ENCODE data around the gene IMMP2L. TPM values are rescaled to one million over a fixed set of nuclear protein-coding genes. Genes with fewer than 3 reads are reported as not detected.

The IMMP2L gene
- polyA plus RNA-seq, 1 donor (not counting 4 experiments of a cell fraction or from before 2014, with no cell fraction given): 14.1 TPM

DNA sequence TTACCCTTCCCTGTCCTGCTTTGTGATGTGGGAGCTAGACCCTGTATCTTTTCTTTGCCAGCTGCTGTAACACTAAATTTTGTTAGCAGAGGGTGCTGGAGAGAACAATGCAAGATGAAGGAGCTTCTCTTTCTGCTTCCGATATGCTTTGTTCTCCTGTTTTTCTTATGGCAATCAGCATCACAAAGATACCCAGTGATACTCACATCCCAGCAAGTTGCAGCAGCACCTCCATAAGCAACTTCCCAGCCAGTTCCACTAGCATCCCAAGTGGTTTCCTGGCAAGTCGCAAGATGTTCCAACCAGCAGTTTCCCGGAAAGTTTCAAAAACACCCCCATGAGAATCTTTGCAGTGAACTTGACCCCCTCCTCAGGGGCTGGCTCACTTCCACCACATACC, 148.6 kb downstream of the IMMP2L start:
- Histone ChIP-seq H2AFZ (ENCODE audit: control insufficient read depth, low read length) (no peak overlapping the region), H3K9ac (ENCODE audit: control insufficient read depth, extremely low read depth, insufficient read depth, low read length) (no peak overlapping the region), H4K20me1 (ENCODE audit: control insufficient read depth, extremely low read depth, insufficient read depth, low read length) (no peaks in the 10 kb centered on the region), H3K27me3 (ENCODE audit: control insufficient read depth, extremely low read depth, insufficient read depth, low read length) (no peaks in the 10 kb centered on the region), H3K36me3 (ENCODE audit: control insufficient read depth in 2 of 2, extremely low read depth in 1 of 2, insufficient read depth in 2 of 2, low read length in 2 of 2) (no peaks in the 10 kb centered on the region), H3K79me2 (ENCODE audit: control insufficient read depth, insufficient read depth, low read length) (no peaks in the 10 kb centered on the region), H3K4me3 (ENCODE audit: control insufficient read depth in 2 of 3, extremely low read depth in 1 of 3, insufficient read depth in 2 of 3, low read depth in 1 of 3, low read length in 3 of 3) (no peak overlapping the region), H3K9me1 (ENCODE audit: control insufficient read depth, extremely low read depth, insufficient read depth, low read length) (no peaks in the 10 kb centered on the region), H3K9me3 (ENCODE audit: control insufficient read depth, low read depth, low read length) (no peaks in the 10 kb centered on the region), H3K4me1 (ENCODE audit: control insufficient read depth, extremely low read depth, insufficient read depth, low read length) (no peaks in the 10 kb centered on the region), H3K4me2 (ENCODE audit: control insufficient read depth, extremely low read depth, insufficient read depth, low read depth, low read length) (no peak overlapping the region), H3K27ac (ENCODE audit: control insufficient read depth, insufficient read depth, low read length) (no peak overlapping the region)
- dilution Hi-C loops (cut with MboI; ENCODE audit: extremely low pct_ligation_motif_present, low sequenced_read_pairs): no loop called here
- TF ChIP-seq, protein P1, sequence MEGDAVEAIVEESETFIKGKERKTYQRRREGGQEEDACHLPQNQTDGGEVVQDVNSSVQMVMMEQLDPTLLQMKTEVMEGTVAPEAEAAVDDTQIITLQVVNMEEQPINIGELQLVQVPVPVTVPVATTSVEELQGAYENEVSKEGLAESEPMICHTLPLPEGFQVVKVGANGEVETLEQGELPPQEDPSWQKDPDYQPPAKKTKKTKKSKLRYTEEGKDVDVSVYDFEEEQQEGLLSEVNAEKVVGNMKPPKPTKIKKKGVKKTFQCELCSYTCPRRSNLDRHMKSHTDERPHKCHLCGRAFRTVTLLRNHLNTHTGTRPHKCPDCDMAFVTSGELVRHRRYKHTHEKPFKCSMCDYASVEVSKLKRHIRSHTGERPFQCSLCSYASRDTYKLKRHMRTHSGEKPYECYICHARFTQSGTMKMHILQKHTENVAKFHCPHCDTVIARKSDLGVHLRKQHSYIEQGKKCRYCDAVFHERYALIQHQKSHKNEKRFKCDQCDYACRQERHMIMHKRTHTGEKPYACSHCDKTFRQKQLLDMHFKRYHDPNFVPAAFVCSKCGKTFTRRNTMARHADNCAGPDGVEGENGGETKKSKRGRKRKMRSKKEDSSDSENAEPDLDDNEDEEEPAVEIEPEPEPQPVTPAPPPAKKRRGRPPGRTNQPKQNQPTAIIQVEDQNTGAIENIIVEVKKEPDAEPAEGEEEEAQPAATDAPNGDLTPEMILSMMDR (optimal IDR thresholded peaks at IDR 0.05 in 1 of 3, IDR thresholded peaks at IDR 0.05 in 1 of 3, conservative IDR thresholded peaks at IDR 0.05 in 1 of 3; ENCODE audit: extremely low read depth in 1 of 3, insufficient read depth in 2 of 3, low read length in 3 of 3): no peak
- TF ChIP-seq EZH2 (IDR thresholded peaks at IDR 0.05; ENCODE audit: low read length): no peak
- DNase-seq (ENCODE audit: low read depth, low spot score) (no peak), FAIRE-seq (no peak)

DNA sequence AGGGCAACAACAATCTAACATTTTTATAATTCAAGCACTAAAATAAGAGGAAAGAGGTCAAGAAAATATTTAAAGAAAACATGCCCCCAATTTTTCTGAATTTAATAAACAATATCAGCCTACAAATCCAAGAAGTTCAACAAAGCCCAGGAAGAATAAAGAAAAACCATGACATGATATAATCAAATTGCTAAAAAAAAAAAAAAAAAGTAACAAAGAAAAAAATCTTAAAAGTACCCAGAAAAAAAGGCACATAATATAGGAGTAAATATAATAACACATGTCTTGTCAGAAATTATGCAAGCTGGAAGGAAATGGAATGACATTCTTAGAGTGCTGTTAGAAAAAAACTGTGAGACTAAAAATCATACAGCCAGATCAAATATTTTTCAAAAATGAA, 151.4 kb downstream of the IMMP2L start:
- Histone ChIP-seq H2AFZ (ENCODE audit: control insufficient read depth, low read length) (no peak overlapping the region), H4K20me1 (ENCODE audit: control insufficient read depth, extremely low read depth, insufficient read depth, low read length) (no peaks in the 10 kb centered on the region), H3K9ac (ENCODE audit: control insufficient read depth, extremely low read depth, insufficient read depth, low read length) (no peak overlapping the region), H3K4me1 (ENCODE audit: control insufficient read depth, extremely low read depth, insufficient read depth, low read length) (no peaks in the 10 kb centered on the region), H3K27ac (ENCODE audit: control insufficient read depth, insufficient read depth, low read length) (no peak overlapping the region), H3K4me2 (ENCODE audit: control insufficient read depth, extremely low read depth, insufficient read depth, low read depth, low read length) (no peak overlapping the region), H3K9me1 (ENCODE audit: control insufficient read depth, extremely low read depth, insufficient read depth, low read length) (no peaks in the 10 kb centered on the region), H3K79me2 (ENCODE audit: control insufficient read depth, insufficient read depth, low read length) (no peaks in the 10 kb centered on the region), H3K36me3 (ENCODE audit: control insufficient read depth in 2 of 2, extremely low read depth in 1 of 2, insufficient read depth in 2 of 2, low read length in 2 of 2) (no peaks in the 10 kb centered on the region), H3K27me3 (ENCODE audit: control insufficient read depth, extremely low read depth, insufficient read depth, low read length) (no peaks in the 10 kb centered on the region), H3K9me3 (ENCODE audit: control insufficient read depth, low read depth, low read length) (no peaks in the 10 kb centered on the region), H3K4me3 (ENCODE audit: control insufficient read depth in 2 of 3, extremely low read depth in 1 of 3, insufficient read depth in 2 of 3, low read depth in 1 of 3, low read length in 3 of 3) (no peak overlapping the region)
- FAIRE-seq: no peak
- no peak for DNase-seq (ENCODE audit: low read depth, low spot score)
- dilution Hi-C loops (cut with MboI; ENCODE audit: extremely low pct_ligation_motif_present, low sequenced_read_pairs): no loop called here
- TF ChIP-seq, protein P1 (optimal IDR thresholded peaks at IDR 0.05 in 1 of 3, IDR thresholded peaks at IDR 0.05 in 1 of 3, conservative IDR thresholded peaks at IDR 0.05 in 1 of 3; ENCODE audit: extremely low read depth in 1 of 3, insufficient read depth in 2 of 3, low read length in 3 of 3): no peak
- no peak for TF ChIP-seq EZH2 (IDR thresholded peaks at IDR 0.05; ENCODE audit: low read length)

All from keratinocyte (primary cell).